ENCODE measurements around the gene CDC16.

DNA sequence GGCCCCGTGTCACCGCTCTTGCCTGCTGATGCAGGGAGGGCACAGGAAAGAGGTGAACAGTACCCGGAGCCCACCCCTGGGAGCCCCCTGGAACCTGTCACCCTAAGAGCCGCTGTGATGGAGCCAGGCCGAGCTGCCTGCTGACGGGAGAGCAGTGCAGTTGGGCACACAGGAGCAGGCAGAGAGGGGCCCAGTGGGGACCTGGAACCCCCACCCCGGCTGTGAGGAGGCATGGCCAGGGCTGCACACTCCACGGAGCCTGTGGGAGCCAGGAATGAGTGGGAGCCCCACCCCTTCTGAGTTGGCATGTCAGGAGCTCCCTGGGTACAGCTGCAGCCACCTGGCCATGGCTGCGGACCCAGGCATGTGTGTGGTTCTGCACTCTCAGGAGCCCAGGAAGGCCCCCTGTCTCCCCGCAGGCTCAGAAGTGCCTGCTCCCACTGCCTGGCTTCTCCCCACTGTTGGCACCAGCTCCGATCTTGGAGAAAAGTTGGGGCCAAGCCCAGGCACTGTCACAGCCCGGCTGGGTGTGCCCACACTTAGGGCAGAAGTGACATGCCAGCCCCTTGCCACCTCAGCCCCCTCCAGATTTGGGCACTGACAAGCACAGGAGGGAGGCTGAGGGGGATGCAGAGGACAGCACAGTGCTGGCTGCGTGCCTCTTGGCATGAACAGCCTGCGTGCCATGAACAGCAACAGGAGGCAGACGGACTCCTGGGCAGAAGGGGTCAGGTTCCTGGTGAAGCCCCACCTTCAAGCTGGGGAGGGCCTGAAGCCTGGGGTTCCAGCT lies 49.3 kb upstream of the CDC16 start:
- TF ChIP-seq CTCF (IDR thresholded peaks at IDR 0.05; ENCODE audit: low read depth, low read length) = no peak
- TF ChIP-seq EZH2phosphoT487 (IDR thresholded peaks at IDR 0.05; ENCODE audit: low read depth) = no peak

Data from OCI-LY3 (cell line).